GM21529 (cell line): ENCODE measurements around the gene CAMK2G.
A peak's percentile ranks its signal among the peaks of the same experiment; 100 is the strongest.
"Not testable (repeated sequence)": the region's sequence is repeated elsewhere in the genome, so short reads cannot be mapped to it uniquely, and the experiment has no call there.

ENCODE experiments used
- ATAC-seq: cut with Tn5 transposase; IDR thresholded peaks from one replicate; pipeline ENCODE4 v1.9.1; 2021; ENCODE audit not compliant: unreplicated experiment

The CAMK2G gene

GRCh38 chr10:73797324-73798025, 76.9 kb downstream of the CAMK2G start:
- ATAC-seq: no peak

GRCh38 chr10:73796766-73797165, 77.6 kb downstream of the CAMK2G start:
- ATAC-seq: no peak

- not testable (repeated sequence) for ATAC-seq
Measured at GRCh38 chr10:73796035-73796434, 78.3 kb downstream of the CAMK2G start.

GRCh38 chr10:73795491-73795890, 78.9 kb downstream of the CAMK2G start:
- ATAC-seq: not testable (repeated sequence)

GRCh38 chr10:73793456-73793855, 80.9 kb downstream of the CAMK2G start:
- no peak for ATAC-seq

GRCh38 chr10:73791871-73792400, 82.4 kb downstream of the CAMK2G start:
- no peak for ATAC-seq

- no peak for ATAC-seq
Measured at GRCh38 chr10:73790886-73791625, 83.3 kb downstream of the CAMK2G start.

GRCh38 chr10:73789659-73790055, 84.7 kb downstream of the CAMK2G start:
- no peak for ATAC-seq

GRCh38 chr10:73788864-73789658, 85.3 kb downstream of the CAMK2G start:
- ATAC-seq: no peak

GRCh38 chr10:73787031-73787800, 87.1 kb downstream of the CAMK2G start:
- ATAC-seq: not testable (repeated sequence)

- no peak for ATAC-seq
Measured at GRCh38 chr10:73786512-73786885, 87.9 kb downstream of the CAMK2G start.

- peak; percentile 20 for ATAC-seq
Measured at GRCh38 chr10:73785721-73786511, 88.4 kb downstream of the CAMK2G start.

GRCh38 chr10:73785211-73785720, 89.1 kb downstream of the CAMK2G start, which contains the start of gene ZSWIM8:
ZSWIM8 (plus strand) TSS chr10:73785606; CDS start chr10:73785879, 273 bp downstream.
- peak; percentile 74 for ATAC-seq

GRCh38 chr10:73782749-73783085, 91.6 kb downstream of the CAMK2G start:
- no peak for ATAC-seq

- peak; percentile 51 for ATAC-seq
Measured at GRCh38 chr10:73781879-73782748, 92.2 kb downstream of the CAMK2G start, which contains the start of gene CHCHD1. CHCHD1 (plus strand) TSS chr10:73782048; CDS start chr10:73782076, 28 bp downstream.

- no peak for ATAC-seq
Measured at GRCh38 chr10:73781548-73781878, 92.8 kb downstream of the CAMK2G start.

GRCh38 chr10:73780966-73781365, 93.4 kb downstream of the CAMK2G start:
- ATAC-seq: no peak

GRCh38 chr10:73780301-73780700, 94.1 kb downstream of the CAMK2G start:
- no peak for ATAC-seq
